ENCODE data around the gene MFSD12.
A peak's percentile ranks its signal among the peaks of the same experiment; 100 is the strongest.

The MFSD12 gene

DNA sequence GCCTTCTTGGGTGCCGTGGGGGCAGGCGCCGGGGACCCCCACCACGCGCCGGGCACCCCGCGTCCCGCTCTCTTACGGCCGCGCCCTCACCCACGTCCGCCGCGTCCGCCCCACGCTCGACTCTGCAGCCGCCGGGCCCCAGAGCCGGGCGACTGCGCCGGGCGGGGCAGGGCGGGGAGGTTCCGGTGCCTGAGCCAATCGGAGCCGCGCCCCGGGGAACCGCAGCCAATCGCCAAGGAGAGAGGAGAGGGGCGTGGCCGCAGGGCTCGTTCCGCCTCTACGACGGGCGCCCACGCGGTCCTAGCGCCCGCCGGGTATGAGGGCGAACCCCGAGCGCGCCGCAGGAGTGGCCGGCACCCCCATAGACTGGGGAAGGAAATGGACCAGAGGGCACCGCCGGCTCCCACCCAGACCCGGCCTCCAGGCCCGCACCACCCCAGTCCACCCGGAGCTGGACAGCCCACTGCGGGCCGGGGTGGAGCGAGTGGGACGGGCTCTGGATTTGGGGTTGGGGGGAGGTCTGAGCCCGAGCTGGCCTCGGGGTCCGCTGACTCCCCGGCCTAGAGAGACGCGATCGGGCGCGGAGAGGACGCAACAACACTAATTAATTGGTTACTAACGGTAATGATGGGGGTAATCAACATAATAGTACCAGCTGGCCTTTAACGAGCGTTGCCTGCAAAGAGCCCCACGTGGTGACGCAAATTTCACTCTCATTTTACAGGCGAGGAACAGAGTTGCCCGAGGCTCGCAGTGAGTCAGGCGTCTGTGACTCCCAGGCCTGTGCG lies at the start of gene MFSD12:
Gene MFSD12, minus strand, starts transcription at position 126 of the 788 bp plus-strand sequence. CDS start 183 bp downstream, outside the sequence.
- TF ChIP-seq ZNF274 (IDR thresholded peaks at IDR 0.05; ENCODE audit: low read depth, low read length): no peak
- peak within 1 kb of the TSS; percentile 76 for H3K4me3 ChIP-seq (ENCODE audit: low read length)

DNA sequence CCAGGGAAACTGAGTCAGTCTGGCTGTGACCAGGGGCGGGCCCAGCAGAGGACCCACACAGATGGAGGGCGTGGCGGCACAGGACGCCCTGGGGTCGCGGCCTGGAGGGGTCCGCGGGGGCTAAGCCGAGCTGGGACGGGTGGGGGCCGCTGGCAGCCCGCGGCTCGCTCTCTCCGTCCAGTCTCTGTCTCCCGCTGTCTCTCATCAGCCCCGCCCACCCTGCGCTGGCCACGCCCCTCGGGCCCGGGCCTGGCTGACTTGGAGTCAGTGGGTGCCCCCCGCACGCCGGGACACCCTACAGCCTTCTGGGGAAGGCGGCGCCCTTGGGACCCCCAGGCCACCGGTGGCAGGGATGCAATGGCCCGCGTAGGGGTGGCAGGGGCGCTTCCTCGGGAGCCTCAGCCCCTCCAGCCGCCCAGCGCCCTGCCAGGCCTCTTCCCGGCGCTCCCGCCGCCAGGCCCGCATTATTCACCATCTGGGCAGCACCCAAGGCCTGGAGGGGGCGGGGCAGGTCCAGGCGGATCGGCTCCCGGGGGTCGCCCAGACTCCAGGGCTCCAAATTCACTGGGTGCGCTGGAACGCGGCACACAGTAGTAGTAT lies 49.4 kb upstream of the MFSD12 start, which contains the start of gene TBXA2R:
Gene TBXA2R, minus strand, starts transcription at position 186 of the 600 bp plus-strand sequence. CDS start 6,241 bp downstream, outside the sequence.
- H3K4me3 ChIP-seq (ENCODE audit: low read length): no peak within 1 kb of the TSS
- TF ChIP-seq ZNF274 (IDR thresholded peaks at IDR 0.05; ENCODE audit: low read depth, low read length): no peak

DNA sequence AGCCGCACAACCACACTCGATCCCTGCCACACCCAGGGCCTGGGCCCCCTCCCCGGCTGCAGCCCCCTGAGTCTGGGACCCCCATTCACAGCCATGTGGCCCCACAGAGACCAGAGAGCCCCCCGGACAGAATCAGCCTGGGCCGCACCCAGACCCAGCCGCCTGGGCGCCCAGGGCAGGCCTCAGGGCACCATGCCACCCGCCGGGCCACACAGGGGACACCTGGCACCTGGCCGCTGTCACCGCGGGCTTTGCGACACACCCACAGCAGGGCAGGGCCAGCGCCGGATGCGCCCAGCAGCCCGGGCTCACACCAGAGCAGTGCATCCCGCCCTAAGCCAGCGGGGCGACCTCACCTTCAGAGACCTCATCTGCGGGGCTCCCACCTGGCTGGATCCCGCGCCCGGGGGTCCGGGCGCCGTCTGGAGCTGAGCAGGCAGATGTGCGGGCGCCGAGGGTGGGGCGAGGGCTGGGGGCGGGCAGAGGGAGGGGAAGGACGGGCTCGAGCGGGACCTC lies 48.8 kb upstream of the MFSD12 start:
- no peak overlapping the region for H3K4me3 ChIP-seq (ENCODE audit: low read length)
- no peak for TF ChIP-seq ZNF274 (IDR thresholded peaks at IDR 0.05; ENCODE audit: low read depth, low read length)

DNA sequence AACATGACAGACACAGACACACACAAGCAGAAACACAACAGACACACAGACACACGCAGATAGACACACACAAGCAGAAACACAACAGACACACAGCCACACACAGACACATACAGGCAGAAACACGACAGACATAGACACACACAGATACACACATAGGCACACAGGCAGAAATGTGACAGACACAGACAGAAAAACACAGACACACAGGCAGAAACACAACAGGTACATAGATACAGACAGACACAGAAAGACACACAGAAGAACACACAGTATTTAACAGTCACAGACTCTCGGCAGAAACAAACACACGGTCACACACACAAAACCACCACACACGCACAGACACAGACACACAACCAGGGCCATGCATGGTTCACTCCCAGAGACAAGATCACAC lies 48.4 kb upstream of the MFSD12 start:
- no peak for TF ChIP-seq ZNF274 (IDR thresholded peaks at IDR 0.05; ENCODE audit: low read depth, low read length)
- H3K4me3 ChIP-seq (ENCODE audit: low read length): no peak overlapping the region

DNA sequence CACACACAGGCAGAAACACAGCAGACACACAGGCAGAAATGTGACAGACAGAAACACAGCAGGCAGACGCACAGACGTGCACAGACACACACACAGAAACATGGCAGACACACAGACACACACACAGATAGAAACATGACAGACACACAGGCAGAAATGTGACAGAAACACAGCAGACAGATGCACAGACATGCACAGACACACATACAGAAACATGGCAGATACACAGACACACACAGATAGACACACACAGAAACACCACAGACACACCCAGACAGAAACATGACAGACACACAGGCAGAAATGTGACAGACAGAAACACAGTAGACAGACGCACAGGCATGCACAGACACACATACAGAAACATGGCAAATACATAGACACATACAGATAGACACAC lies 48.0 kb upstream of the MFSD12 start:
- no peak overlapping the region for H3K4me3 ChIP-seq (ENCODE audit: low read length)
- TF ChIP-seq ZNF274 (IDR thresholded peaks at IDR 0.05; ENCODE audit: low read depth, low read length): no peak

DNA sequence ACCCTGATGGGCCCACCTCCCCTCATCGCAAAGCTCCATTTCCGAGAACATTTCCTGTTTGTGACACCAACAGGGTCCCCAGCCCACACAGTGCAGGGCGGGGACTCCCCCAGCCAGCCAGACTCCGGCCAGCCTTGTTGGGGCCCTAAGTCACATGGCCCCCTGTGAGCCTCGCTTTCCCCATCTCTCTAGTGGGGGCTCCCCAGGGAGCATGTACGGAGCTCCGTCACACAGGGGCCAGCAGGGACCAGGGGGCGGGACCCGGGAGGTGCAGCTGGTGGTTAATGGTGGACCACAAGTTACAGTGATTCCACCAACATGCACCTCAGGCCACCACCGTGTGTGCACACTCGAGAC lies 47.6 kb upstream of the MFSD12 start:
- no peak for TF ChIP-seq ZNF274 (IDR thresholded peaks at IDR 0.05; ENCODE audit: low read depth, low read length)

DNA sequence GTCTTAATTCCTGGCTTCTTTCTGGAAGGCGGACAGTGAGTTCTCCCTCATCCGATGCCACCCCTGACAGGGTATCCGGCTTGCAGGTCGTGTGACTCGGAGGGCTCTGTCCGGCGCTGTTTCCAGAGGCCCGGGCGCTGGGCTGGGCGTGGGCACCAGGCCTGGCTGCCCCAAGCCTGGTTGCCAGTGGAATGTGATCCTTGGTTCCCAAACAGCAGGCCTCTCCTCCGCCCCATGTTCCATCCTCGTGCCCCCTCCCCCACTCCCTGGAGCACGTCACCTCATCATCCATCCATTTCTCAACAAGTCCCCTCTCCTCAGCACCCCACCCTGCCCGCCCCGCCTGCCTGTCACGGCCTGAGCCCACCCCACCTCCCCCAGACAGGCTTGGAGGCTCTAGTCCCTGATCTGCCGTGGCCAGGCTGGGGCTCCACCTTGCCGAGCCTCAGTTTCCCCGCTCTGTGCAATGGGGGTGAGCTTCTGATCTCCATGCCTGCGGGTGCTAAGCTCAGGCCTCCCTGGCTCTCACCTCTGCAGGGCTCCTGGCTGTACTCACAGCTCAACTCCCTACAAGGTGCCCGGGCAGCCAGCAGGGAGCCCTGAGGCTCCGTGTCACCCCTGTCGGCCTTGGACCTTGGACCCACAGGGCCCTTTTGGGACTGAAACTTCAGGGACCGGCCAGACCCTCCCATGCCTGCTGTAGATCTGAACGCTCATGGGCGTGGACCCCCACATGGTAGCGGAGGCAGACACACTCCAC lies 47.0 kb upstream of the MFSD12 start:
- H3K4me3 ChIP-seq (ENCODE audit: low read length): no peak overlapping the region
- TF ChIP-seq ZNF274 (IDR thresholded peaks at IDR 0.05; ENCODE audit: low read depth, low read length): no peak

More for the DNA sequence above, 47.6 kb upstream of the MFSD12 start:
- H3K4me3 ChIP-seq (ENCODE audit: low read length): no peak overlapping the region

DNA sequence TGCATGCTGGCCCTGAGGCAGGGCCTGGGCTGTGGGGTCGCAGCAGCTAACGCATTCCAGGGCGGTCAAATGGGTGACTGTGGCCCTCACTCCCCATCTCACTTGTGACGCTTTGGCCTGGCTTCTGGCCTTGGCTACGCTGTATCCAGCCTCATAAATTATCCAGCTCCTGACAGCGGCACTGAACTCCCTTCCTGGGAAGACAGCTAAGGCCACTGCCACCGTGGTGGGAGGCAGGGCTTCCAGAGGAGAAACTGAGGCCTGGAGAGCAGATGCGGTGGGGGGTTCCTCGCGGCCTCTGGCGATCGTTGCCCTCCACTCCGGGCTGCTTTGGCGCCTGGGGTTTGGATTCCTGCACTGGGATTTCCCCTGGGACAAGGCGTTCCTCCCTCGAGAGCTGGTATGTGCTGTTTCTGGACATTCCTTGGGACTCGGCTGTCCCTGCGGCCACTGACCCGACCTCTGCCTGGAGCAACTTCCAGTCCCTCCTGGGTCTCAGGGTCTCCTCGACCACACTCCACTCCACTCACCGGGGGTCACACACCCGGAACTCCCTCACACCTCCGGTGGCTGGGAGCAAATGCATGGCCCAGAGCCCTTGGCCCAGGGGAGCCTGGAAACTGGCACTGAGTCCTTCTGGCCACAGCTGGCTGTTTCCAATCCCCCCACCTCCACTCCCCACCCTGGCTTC lies 45.9 kb upstream of the MFSD12 start:
- H3K4me3 ChIP-seq (ENCODE audit: low read length): no peak overlapping the region
- TF ChIP-seq ZNF274 (IDR thresholded peaks at IDR 0.05; ENCODE audit: low read depth, low read length): no peak

DNA sequence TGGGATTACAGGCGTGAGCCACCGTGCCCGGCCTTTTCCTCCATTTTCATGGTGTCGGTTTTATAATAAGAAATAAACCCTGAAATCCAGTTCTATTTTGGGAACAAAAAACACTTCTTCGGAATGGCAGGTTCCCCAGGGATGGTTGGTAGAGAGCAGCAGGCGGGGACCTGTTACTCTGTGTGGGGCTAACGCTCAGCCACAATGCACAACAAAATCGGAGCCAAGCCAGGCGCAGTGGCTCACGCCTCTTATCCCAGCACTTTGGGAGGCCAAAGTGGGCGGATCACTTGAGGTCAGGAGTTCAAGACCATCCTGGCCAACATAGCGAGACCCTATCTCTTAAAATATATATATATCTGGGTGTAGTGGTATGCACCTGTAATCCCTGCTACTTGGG lies 43.6 kb upstream of the MFSD12 start:
- no peak overlapping the region for H3K4me3 ChIP-seq (ENCODE audit: low read length)
- TF ChIP-seq ZNF274 (IDR thresholded peaks at IDR 0.05; ENCODE audit: low read depth, low read length): no peak

DNA sequence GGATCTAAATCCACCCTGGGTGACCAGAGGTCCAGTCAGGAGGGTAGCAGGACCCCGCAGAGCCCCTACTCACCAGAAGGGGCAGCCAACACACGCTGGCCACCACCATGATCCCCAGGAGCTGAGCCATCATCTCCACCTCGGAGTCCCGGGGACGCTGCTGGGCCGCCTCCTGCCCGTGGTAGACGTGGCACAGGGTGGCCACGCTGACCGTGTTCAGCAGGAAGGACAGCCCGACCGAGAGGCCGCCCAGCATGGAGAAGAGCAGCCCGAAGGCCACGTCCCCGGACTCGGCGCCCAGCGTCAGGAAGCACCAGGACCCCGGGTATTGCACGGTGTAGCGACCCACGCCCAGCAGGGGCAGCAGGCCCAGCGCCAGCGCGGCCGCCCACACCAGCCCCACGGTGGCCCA lies 42.4 kb upstream of the MFSD12 start:
- H3K4me3 ChIP-seq (ENCODE audit: low read length): no peak overlapping the region
- no peak for TF ChIP-seq ZNF274 (IDR thresholded peaks at IDR 0.05; ENCODE audit: low read depth, low read length)

DNA sequence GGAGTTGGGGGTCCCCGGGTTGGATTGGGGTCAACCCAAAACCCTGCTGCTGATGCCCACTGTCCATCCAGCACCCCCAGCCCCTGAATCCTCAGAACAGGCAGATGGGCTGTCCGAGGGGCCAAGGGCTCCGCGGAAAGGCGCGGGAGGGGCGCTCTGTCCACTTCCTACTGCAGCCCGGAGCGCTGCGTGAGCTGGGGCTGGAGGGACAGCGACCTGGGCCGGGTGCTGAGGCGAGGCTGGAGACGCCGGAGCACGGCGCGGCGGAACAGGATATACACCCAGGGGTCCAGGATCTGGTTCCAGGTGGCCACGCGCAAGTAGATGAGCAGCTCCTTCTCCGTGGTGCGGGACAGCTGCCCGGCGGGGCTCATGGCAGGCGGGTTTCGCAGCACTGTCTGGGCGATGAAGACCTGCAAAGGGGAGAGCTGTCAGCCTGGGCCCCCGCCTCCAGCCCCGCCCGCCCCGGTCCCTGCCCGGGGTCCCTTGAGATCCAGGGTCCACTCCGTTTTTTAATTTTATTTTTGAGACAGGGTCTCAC lies 38.2 kb upstream of the MFSD12 start:
- no peak for TF ChIP-seq ZNF274 (IDR thresholded peaks at IDR 0.05; ENCODE audit: low read depth, low read length)
- no peak overlapping the region for H3K4me3 ChIP-seq (ENCODE audit: low read length)

DNA sequence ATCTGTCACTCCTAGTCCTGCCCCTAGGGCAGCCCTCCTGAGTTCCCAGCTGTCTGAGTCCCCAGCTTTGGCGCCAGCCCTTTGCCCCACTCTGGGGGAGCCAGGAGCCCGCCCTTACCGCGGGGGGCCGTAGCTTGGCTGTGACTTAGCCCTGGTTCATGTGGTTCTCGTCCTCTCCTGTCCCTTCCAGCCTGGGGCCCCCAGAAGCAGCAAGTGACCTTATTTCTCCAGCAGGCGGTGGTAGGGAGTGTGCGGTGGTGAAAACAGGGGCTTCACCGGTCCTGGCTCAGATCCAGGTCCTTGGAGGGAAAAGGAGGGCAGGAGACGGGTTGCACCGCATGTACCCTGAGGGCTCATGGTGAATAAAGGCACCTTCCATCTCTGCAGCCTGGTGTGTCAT lies 35.8 kb upstream of the MFSD12 start:
- no peak overlapping the region for H3K4me3 ChIP-seq (ENCODE audit: low read length)
- TF ChIP-seq ZNF274 (IDR thresholded peaks at IDR 0.05; ENCODE audit: low read depth, low read length): no peak

DNA sequence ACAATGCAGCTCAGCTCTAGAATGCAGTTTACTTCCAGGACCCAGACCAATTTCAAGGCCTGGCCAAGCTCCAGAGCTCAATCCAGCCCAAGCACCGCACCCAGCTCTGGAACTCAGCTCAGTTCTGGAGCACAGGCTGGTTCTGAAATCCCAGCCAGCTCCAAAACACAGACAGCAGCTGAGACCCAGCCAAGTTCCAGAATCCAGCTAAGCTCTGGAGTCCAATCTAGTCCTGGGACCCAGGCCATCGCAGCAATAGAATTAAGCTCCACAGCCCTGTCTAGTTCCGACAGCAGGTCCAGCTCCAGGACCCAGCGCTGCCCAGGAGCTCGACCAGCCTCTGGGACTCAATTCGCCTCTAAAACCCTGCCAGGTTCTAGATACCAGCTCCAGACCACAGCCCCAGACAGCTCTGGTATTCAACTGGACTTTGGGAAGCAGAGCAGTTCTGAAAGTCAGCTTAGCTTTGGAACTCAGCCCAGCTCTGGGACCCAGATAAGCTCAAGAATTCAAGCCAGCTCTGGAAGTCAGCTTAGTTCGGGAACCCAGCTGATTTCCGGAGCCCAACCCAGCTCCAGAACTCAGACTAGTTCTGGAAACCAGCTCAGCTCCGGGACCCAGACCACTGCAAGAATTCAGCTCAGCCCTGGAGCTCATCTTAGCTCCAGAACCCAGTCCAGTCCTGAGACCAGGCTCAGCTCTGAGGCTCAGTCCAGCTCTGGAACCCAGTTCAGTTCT lies 34.7 kb upstream of the MFSD12 start:
- H3K4me3 ChIP-seq (ENCODE audit: low read length): no peak overlapping the region
- no peak for TF ChIP-seq ZNF274 (IDR thresholded peaks at IDR 0.05; ENCODE audit: low read depth, low read length)

Data from GM08714 (cell line).